Measurements from ENCODE around the gene DIP2A.

- TF ChIP-seq POLR2AphosphoS5 (IDR thresholded peaks at IDR 0.05; ENCODE audit: borderline replicate concordance, low read depth, low read length): no peak
- no peak for TF ChIP-seq EZH2 (IDR thresholded peaks at IDR 0.05)
These were observed 86.7 kb downstream of the DIP2A start for GRCh38 chr21:46545363-46545762.
